EL (cell line): Measurements from ENCODE around the gene BTBD9.

Experiments used
- DNase-seq: peaks from one replicate; pipeline ENCODE4 v3.0.0-alpha.2; 2016

BTBD9 gene

GRCh38 chr6:38480036-38480435, 159.7 kb downstream of the BTBD9 start:
- no peak for DNase-seq

DNA sequence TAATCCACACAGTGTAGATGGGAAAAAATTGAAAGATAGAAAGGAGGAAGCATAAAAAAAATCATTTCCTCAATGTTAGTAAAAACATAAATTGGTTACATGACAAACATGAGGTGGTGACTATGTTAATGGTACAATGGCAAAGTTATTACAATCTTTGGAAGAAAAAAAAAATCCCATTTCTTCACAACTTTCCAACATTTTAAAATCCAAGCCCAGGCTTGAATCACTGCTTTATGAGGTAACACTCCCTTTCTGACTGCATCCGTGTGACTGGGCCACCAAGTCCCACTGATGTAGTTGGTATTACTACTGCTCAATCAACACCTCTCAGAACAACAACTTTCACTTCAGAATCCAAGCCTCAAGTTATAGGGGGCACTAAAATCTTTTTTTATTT, 160.4 kb downstream of the BTBD9 start:
- DNase-seq: no peak

GRCh38 chr6:38477680-38478260, 162.0 kb downstream of the BTBD9 start:
- DNase-seq: no peak

DNA sequence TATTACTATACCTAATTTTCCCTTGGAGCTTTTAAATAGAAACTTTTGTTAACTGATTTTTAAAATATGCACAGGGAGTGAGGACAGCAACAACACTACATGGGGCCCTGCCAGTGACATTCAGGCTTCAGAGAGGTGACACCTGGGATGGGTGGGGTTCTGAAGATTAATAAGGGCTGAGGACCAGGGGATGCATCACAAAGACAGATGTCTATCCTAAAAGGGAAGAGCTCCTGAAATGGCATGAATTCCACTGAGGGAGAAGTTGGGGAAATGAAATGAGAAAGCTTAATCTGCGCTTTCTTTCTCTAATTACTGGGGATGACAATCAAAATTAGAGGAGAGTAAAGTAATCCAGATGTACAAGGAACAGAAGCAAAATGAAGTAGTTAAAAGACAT, 162.8 kb downstream of the BTBD9 start:
- no peak for DNase-seq

- no peak for DNase-seq
Observed at GRCh38 chr6:38476141-38476540, 163.6 kb downstream of the BTBD9 start.

GRCh38 chr6:38470548-38470947, 169.2 kb downstream of the BTBD9 start:
- no peak for DNase-seq

- no peak for DNase-seq
Observed at GRCh38 chr6:38467566-38467965, 172.2 kb downstream of the BTBD9 start.

GRCh38 chr6:38460186-38460585, 179.5 kb downstream of the BTBD9 start:
- no peak for DNase-seq

- DNase-seq: peak; percentile 26
Observed at GRCh38 chr6:38459291-38459690, 180.4 kb downstream of the BTBD9 start.

GRCh38 chr6:38453861-38454260, 185.9 kb downstream of the BTBD9 start:
- no peak for DNase-seq

GRCh38 chr6:38452816-38453660, 186.7 kb downstream of the BTBD9 start:
- DNase-seq: peak; percentile 13

- DNase-seq: no peak
Observed at GRCh38 chr6:38450717-38451116, 189.0 kb downstream of the BTBD9 start.

DNA sequence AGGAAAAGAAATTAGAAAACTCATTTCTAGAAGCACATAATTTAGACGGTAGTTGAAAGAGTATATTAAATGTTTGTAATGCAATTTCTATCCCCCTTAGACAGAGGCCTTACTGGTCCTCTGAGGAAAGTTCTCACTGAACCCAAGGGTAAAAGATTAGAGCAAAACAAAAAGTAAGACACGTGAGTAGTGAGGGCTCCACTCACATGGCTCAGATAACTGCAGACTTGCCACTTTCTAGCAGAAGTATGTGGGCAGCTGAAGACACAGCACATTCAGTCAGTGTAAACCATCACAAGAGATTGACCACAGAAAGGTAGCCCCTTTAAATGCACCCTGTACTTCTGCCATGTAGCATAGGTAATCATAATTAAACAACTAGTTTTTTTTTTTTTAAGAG, 193.8 kb downstream of the BTBD9 start:
- no peak for DNase-seq

DNA sequence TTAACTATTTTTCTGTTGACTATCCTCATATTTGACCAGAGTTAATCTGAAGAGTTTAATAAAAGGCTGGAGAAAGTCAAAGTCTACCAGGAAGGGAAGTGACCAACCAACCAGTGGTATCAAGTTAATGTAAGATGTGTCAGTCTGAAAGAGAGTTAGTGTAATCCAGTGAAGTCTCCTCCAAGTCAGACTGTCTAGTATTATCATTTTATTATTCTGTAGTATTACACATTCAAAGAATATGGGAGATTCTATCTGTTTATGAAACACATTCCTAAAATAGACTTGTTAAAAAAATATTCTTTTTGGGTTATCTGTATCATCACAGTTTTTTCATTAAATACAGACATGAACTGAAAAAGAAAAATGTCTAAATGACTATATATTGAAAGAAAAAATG, 194.4 kb downstream of the BTBD9 start:
- DNase-seq: peak; percentile 12

- no peak for DNase-seq
Observed at GRCh38 chr6:38443352-38444144, 196.2 kb downstream of the BTBD9 start.

DNA sequence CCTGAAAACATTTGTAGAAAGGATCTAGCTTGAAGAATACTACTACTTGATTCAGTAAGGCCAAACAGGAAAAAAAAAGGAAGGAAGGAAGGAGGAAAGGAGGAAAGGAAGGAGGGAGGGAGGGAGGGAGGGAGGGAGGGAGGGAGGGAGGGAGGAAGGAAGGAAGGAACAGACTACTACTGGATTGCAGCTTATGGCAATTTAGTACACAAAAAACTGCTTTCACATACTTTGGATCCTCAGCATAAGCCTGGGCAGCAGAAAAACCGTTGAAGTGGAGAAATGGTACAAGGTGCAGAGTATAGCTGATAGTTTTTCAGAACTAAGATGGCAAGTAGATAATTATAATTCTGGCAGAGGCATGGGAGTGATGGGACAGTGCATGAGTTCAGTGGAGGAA, 201.6 kb downstream of the BTBD9 start:
- no peak for DNase-seq

DNA sequence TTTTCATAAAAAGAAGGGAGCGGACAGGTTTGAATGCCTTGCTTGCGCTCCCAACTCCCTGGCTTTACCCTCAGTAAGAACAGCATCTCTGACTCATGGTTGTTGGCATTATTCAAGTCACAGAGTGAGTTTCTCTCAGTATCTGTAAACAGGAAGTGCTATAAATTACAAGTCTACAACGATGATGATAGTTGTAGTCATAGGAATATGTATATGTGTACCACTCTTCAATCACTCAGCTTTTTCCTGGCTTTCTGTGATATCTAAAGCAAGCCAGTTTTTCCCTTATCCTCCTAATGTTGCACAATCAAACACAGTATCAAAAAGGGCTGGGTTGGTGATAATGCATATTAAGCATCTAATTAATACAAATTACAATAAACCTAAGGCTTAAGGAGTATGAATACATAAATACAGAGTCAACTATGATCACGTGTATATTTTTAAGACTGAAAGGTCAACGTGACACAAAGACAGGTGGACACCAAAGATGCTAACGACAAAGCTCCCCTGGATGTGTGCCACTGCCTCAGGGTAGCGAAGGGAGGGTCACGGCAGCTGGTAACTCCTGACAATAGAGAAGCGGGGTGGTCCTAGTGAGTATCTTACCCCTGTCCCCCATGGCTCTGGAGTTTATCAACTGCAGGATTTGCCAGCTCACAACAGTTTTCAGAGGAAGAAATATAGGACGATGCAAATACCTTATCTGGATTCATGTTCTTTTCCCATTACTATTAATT, 202.8 kb downstream of the BTBD9 start:
- DNase-seq: peak; percentile 63

DNA sequence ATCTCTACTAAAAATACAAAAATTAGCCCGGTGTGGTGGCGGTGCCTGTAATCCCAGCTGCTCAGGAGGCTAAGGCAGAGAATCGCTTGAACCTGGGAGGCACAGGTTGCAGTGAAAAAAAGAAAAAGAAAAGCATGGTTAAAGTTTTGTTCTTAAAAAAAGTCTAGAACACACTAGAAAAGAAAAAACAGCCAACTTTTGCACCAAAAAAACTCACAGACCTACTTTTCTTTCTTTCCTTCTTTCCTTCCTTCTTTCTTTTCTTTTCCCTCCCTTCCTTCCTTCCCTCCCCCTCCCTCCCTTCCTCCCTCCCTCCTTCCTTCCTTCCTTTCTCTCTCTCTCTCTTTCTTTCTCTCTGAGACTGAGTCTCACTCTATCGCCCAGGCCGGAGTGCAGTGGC, 204.4 kb downstream of the BTBD9 start:
- DNase-seq: no peak

GRCh38 chr6:38434051-38434450, 205.7 kb downstream of the BTBD9 start:
- DNase-seq: no peak

- DNase-seq: peak; percentile 41
Observed at GRCh38 chr6:38432479-38432878, 207.2 kb downstream of the BTBD9 start.

GRCh38 chr6:38432079-38432478, 207.7 kb downstream of the BTBD9 start:
- DNase-seq: no peak

DNA sequence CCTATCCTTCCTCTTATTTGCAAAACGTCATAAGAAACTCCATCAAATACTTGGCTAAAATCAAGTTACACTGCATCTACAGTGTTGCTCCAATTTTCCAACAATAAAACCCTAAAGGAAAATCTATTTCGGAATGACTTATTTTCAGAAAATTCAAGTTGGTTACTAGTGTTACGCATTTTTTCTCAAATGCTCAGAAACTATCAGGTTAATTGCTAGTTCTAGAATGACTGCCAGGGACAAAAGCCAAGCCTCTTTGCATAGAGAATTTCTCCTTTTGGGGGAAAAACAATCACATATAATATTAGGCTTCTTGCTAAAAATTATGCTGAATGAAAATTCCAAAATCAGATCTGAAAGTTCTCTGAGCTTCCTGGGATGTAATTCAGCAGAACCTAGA, 210.2 kb downstream of the BTBD9 start:
- no peak for DNase-seq
